GM18867 (cell line): Measurements from ENCODE around the gene UNC5B.

Source experiments
- ATAC-seq: cut with Tn5 transposase; IDR thresholded peaks from one replicate; pipeline ENCODE4 v1.9.1; 2021; ENCODE audit warnings: mild to moderate bottlenecking, moderate library complexity; ENCODE audit not compliant: unreplicated experiment

UNC5B gene

GRCh38 chr10:71239131-71239915 is 27.0 kb downstream of the UNC5B start:
- no peak for ATAC-seq

DNA sequence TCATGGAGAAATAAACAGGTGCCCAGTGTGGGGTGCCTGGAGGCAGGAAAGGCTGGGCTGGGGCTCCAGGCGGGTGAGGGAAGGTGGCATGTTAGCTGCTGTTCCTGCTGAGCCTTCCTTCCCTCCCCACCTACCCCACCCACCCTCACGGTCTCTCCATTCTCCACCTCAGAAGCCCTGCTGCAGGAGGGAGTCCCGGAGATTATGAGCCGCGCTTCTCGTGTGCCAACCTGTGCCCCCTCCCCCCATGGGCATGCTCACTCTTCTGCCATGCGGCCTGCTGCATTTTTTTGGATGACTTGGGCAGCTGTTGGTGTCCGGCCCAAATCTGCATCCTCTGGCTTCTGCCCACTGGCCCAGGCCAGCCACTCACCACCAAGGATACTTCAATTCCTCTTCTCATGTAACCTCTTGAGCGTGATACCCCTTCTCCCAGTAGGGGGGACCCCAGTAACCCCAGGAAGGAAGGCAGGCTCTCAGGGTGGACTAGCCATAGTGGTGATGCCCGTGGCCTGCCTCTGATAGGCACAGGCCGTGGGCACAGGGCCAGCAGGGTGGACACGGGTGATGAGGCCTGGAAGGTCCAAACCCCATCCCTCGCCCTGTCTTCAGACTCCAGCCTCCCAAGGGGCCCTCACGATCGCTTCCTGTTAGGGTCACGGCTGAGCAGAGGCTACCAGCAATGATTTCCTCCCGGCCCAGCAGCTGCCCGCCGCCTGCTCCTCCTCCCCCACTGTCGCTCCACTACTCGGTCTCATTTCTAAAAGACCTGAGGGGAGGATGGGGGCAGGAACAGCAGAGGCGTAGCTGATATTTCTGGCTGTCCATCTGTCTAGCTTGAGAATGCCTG is 27.8 kb downstream of the UNC5B start:
- ATAC-seq = no peak

GRCh38 chr10:71241114-71241829 is 28.9 kb downstream of the UNC5B start:
- ATAC-seq = no peak

DNA sequence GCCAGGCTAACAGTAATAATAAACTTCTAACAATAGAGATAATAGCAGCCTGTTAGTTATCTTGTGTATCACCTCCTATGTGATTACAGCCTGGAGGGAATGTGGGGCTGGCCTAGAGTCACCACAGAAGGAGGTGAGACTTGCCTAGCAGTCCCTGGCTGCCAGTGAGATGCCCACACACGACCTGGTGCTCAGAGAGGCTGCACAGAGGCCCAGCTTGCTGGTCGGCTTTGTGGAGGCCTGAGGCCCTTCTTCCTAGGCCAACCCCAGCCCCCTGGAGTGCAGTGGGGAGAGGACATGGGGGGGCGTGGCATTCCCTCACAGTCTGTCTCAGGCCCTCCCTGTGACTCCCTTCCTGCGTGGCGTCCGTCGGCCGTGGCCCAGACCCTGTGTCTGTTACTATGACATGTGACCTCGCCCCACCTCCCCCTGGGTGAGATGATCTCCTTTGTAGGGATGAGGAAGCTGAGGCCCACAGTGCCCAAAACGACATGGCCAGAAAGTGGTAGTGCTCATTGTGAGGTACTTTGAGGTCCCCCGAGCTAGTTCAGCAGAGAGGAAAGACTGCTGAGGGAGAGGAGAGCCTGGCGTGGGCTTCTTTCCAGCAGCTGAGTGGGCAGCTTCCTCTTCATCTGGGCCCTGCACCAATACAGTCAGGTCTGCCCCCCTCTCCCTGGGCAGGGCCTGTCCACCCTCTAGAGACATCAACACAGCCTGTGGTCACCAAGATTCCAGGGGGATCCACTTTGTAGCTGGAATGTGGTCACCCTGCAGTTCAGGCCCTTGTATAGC is 29.7 kb downstream of the UNC5B start:
- no peak for ATAC-seq

GRCh38 chr10:71242622-71243009 is 30.2 kb downstream of the UNC5B start:
- ATAC-seq = no peak

DNA sequence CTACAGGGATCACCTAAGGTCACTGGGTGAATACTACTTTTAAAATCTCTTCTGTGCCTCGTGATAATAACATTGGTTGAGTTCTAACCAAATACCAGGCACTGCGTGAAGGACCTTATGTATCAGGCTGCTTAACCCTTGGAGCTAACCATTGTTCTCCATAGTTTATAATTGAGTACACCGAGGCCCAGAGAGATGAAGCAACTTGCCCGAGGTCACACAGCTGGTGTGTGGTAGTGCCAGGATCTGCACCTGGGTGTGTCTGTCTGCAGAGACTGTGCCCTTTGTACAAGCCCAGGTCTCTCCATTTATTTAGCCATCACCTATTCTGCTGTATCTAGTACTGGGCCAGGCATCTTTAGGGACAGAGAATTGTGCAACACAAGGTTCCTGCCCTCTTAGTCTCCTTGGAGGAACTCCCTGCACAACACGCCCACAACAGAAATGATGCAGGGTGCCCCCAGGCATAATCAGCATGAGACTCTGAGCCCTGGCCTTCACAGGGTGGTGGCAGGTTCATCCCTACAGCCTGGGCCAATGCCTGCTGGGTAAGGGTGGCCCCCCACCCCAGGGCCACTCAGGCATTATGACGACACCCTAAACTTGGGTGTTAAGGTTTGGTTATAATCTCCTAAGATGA is 31.5 kb downstream of the UNC5B start:
- ATAC-seq = no peak

GRCh38 chr10:71244431-71245419 is 32.4 kb downstream of the UNC5B start:
- no peak for ATAC-seq

DNA sequence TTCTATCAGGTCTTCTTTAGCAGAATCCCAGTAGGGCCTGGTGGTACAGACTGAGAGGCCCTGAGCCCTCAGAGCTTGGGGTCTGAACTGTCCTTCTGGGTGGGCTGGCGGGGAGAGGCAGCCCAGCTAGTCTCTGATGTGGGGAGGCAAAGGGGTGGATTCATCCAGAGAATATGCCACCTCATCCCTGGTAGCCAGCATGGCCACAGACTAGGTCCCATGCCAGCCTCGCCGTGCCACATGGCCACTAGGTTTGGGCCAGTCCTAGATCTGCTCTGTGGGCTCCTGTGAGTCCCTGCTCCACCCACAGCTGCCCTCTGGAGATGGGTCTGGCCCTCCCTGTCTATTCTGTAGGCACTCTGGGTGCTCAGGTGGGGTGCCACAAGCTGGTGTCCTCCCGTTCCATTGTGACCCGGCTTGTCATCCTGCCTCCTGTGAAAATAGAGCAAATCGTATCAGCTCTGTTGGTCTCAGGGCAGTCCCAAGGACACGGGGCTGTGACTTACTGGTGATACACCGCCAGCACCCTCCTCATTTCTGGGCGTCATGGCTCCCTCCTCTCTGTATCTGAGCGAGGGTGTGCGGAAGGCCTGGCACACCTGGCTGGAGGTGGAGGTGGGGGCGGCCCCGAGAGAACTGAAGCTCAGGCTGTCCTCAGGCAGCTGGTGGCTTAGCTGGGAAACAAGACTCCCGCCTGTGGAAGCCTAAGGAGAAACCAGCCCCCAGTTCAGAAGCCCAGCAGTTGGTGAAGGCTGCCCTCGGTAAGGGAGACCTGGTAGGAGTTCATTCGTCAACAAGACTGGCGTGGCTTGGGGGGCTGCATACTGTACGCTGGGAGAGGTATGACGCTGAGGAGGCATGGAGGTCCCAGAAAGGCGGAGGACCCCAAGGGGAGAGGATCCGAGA is 33.3 kb downstream of the UNC5B start:
- ATAC-seq = no peak

- ATAC-seq = no peak
Measured at GRCh38 chr10:71246591-71247413, 34.4 kb downstream of the UNC5B start.

GRCh38 chr10:71247414-71247705 is 35.0 kb downstream of the UNC5B start:
- no peak for ATAC-seq

GRCh38 chr10:71247804-71248203 is 35.4 kb downstream of the UNC5B start:
- no peak for ATAC-seq

DNA sequence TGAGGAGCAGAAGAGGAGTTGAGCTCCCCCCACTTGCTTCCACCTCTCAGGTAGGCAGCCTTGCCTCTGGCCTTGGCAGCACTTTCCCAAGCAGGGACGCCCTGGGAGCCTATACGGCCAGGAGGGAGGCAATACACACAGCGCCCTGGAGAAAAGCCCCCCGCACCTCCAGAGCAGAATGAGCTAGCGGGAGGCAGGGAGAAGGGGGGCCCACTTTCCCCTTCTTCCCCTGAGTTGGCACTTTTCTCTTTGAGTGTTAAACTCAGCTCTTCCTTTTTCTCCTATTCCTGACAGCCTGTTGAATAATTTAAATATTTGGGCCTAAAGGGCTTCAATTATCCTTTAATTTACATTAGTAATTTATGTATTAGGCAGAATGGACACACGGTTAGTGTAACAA is 35.8 kb downstream of the UNC5B start:
- no peak for ATAC-seq

DNA sequence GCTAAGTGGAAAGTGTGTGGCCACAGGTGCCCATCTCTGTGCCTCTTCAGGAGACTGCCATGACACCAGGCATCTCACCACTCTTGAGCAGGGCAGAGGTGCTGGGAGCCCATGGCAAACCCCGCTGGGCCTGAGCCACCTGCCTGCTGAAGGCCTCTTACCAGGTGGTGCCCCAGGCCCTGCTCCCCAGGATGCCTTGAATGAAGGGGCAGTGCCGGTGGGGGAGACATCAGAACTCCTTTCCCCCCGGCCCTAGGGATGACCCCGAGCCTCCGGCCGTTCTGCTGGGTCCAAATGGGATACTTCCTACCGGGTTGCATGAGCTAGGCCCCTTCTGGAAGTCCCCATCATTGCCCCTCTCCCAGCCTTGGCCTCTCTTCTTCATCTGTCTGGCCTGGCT is 37.6 kb downstream of the UNC5B start:
- no peak for ATAC-seq

DNA sequence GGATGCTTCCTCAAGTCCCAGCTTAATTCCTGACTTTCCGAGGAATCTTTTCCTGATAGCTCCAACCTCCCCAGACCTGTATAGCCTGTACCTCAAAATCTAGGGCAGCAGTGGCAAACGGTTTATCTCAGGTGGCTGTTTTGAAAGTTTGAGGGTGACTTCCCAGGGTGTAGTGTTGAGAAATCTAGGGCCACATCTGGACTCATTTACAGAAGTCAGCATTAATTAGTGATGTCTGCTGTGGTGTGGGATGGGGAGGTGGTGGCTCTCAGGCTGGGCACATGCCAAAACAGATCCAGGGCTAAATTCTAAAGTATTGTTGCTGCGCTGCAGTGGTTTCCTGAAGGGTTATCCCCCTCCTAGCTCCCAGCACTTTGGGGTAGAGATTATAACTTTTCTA is 38.0 kb downstream of the UNC5B start:
- ATAC-seq = no peak

- ATAC-seq = no peak
Measured at GRCh38 chr10:71250842-71251241, 38.5 kb downstream of the UNC5B start.

GRCh38 chr10:71251319-71251718 is 38.9 kb downstream of the UNC5B start:
- ATAC-seq = no peak

- no peak for ATAC-seq
Measured at GRCh38 chr10:71252220-71252619, 39.9 kb downstream of the UNC5B start.
